ENCODE measurements around the gene DPYSL4. TPM values are rescaled to one million over a fixed set of nuclear protein-coding genes. Genes with fewer than 3 reads are reported as not detected.

The DPYSL4 gene
- total RNA-seq, 1 experiment from 2014 or later = 26.3 TPM

DNA sequence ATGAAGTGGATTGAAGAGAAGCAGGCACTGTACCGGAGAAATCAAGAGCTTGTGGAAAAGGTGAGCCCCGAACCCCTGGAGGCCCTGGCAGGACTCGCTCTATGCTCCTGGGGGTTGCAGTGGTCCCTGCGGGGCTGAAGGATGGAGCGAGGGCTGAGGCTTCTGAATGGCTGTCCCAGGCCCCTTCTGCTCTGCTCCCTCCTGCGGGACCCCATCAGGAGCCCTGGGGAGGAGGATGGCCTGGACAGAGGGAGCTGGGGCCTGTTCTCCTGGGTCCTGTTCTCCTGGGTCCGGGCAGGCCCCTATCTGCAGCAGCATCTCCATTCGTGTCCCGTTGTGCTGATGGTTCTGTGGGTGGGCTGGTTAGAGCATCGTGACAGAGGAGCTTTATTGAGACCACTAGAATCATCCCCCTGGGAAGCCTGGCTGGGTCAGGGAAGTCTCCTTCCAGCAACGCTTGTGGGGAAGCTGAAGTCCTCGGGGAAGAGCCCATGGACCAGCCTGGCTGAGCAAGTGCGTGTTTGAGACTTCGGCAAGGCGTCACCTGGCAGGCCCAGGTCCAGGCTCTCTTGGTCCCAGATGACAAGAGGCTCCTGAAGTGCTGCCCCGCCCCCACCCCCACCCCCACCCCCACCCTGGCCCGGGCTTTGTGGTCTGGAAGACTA lies 41.1 kb upstream of the DPYSL4 start:
- H4K5ac ChIP-seq (ENCODE audit: insufficient read length, low read depth, low read length) = no peak overlapping the region
- H3K14ac ChIP-seq (ENCODE audit: insufficient read depth, low read length) = no peak overlapping the region
- Mint-ChIP-seq H3K27ac (no peak overlapping the region), H3K36me3 (ENCODE audit: insufficient read depth in 1 of 3, low read depth in 3 of 3) (no peaks in the 10 kb centered on the region; a peak in 1 of 7 replicates), H3K4me1 (peaks cover 5 to 10% of the 10 kb centered on the region in 2 experiments; a peak in 3 of 4 replicates), H3K27me3 (ENCODE audit: low read depth) (no peaks in the 10 kb centered on the region), H3K9me3 (no peaks in the 10 kb centered on the region), H3K4me3 (no peak overlapping the region)
- no peaks in the 10 kb centered on the region for H3K27me3 ChIP-seq (ENCODE audit: insufficient read depth, low read length)
- H2BK12ac ChIP-seq (ENCODE audit: insufficient read length, low read depth, low read length) = no peak overlapping the region
- no peak overlapping the region for H2AK5ac ChIP-seq (ENCODE audit: insufficient read length, low read length)
- no peak overlapping the region for H2BK120ac ChIP-seq (ENCODE audit: low read depth, low read length, poor library complexity, severe bottlenecking)
- H3T11ph ChIP-seq (ENCODE audit: low read length) = no peak overlapping the region
- TF ChIP-seq, protein P1, sequence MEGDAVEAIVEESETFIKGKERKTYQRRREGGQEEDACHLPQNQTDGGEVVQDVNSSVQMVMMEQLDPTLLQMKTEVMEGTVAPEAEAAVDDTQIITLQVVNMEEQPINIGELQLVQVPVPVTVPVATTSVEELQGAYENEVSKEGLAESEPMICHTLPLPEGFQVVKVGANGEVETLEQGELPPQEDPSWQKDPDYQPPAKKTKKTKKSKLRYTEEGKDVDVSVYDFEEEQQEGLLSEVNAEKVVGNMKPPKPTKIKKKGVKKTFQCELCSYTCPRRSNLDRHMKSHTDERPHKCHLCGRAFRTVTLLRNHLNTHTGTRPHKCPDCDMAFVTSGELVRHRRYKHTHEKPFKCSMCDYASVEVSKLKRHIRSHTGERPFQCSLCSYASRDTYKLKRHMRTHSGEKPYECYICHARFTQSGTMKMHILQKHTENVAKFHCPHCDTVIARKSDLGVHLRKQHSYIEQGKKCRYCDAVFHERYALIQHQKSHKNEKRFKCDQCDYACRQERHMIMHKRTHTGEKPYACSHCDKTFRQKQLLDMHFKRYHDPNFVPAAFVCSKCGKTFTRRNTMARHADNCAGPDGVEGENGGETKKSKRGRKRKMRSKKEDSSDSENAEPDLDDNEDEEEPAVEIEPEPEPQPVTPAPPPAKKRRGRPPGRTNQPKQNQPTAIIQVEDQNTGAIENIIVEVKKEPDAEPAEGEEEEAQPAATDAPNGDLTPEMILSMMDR (conservative IDR thresholded peaks at IDR 0.05) = no peak
- H4K8ac ChIP-seq (replicated peaks; ENCODE audit: insufficient read length, low read depth, low read length) = no peak overlapping the region
- H2AFZ ChIP-seq (ENCODE audit: low read length) = no peak overlapping the region
- H3K9me3 ChIP-seq (ENCODE audit: control insufficient read depth, low read depth, low read length) = no peaks in the 10 kb centered on the region
- WGBS (ENCODE audit: extremely low coverage, insufficient read length, low lambda C conversion rate) = no CpG with 5 or more reads among the region's 17 CpGs
- H3K56ac ChIP-seq (ENCODE audit: insufficient read length, low read depth, low read length) = no peak overlapping the region
- no peaks in the 10 kb centered on the region for H4K20me1 ChIP-seq (ENCODE audit: control insufficient read depth, insufficient read depth, insufficient read length)
- no peaks in the 10 kb centered on the region for H3K79me2 ChIP-seq (ENCODE audit: insufficient read depth, low read length)
- no peak for DNase-seq
- no peak overlapping the region for H3K23ac ChIP-seq (ENCODE audit: insufficient read length, low read depth, low read length)
- no peak overlapping the region for H3K9ac ChIP-seq (ENCODE audit: extremely low read depth, insufficient read length, low read length)
- no peak overlapping the region for H3K18ac ChIP-seq (ENCODE audit: insufficient read length, low read depth, low read length)
- H3K4me2 ChIP-seq (ENCODE audit: insufficient read depth, insufficient read length, low read length) = no peak overlapping the region
- H3K4me1 ChIP-seq (ENCODE audit: insufficient read depth, low read length) = no peaks in the 10 kb centered on the region
- H3K4ac ChIP-seq (ENCODE audit: low read depth, low read length) = no peak overlapping the region
- H2BK15ac ChIP-seq (ENCODE audit: low read depth, low read length) = no peak overlapping the region
- H3K23me2 ChIP-seq (ENCODE audit: insufficient read length, low read depth, low read length, poor library complexity, severe bottlenecking) = no peaks in the 10 kb centered on the region
- H3K27ac ChIP-seq (ENCODE audit: insufficient read length, low read depth, low read length) = no peak overlapping the region
- H2BK5ac ChIP-seq (ENCODE audit: insufficient read length, low read length) = no peak overlapping the region
- no peak overlapping the region for H4K91ac ChIP-seq (ENCODE audit: insufficient read length, low read depth, low read length)
- no peak overlapping the region for H2BK20ac ChIP-seq (ENCODE audit: low read depth, low read length, poor library complexity, severe bottlenecking)
- no peaks in the 10 kb centered on the region for H3K79me1 ChIP-seq (ENCODE audit: insufficient read depth, low read depth, low read length, poor library complexity, severe bottlenecking)

All from H9 (cell line).